ENCODE results near the gene NUMBL.

The NUMBL gene

GRCh38 chr19:40632311-40633036 is 58.0 kb downstream of the NUMBL start:
- TF ChIP-seq CTCF (IDR thresholded peaks at IDR 0.05) (no peak), ZFX (IDR thresholded peaks at IDR 0.05; ENCODE audit: borderline replicate concordance) (no peak)
- no peak overlapping the region for H3K27ac ChIP-seq

- TF ChIP-seq ZFX (IDR thresholded peaks at IDR 0.05; ENCODE audit: borderline replicate concordance) (no peak), CTCF (IDR thresholded peaks at IDR 0.05) (no peak)
- no peak overlapping the region for H3K27ac ChIP-seq
These were observed 59.8 kb downstream of the NUMBL start for GRCh38 chr19:40630571-40631160.

DNA sequence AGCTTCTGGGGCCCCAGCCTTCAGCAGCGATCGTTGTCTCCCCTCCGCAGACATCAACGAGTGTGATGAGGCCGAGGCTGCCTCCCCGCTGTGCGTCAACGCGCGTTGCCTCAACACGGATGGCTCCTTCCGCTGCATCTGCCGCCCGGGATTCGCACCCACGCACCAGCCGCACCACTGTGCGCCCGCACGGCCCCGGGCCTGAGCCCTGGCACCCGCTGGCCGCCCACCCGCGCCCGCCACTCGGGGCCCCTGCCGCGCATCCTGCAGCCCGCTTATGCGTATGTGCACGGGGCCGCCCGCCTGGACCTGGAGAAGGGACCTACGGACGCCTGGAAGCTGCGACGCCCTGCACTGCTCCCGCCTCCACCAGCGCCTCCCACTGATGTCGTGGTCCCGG is 61.1 kb downstream of the NUMBL start:
- TF ChIP-seq ZFX (IDR thresholded peaks at IDR 0.05; ENCODE audit: borderline replicate concordance) = no peak
- no peak for TF ChIP-seq CTCF (IDR thresholded peaks at IDR 0.05)

DNA sequence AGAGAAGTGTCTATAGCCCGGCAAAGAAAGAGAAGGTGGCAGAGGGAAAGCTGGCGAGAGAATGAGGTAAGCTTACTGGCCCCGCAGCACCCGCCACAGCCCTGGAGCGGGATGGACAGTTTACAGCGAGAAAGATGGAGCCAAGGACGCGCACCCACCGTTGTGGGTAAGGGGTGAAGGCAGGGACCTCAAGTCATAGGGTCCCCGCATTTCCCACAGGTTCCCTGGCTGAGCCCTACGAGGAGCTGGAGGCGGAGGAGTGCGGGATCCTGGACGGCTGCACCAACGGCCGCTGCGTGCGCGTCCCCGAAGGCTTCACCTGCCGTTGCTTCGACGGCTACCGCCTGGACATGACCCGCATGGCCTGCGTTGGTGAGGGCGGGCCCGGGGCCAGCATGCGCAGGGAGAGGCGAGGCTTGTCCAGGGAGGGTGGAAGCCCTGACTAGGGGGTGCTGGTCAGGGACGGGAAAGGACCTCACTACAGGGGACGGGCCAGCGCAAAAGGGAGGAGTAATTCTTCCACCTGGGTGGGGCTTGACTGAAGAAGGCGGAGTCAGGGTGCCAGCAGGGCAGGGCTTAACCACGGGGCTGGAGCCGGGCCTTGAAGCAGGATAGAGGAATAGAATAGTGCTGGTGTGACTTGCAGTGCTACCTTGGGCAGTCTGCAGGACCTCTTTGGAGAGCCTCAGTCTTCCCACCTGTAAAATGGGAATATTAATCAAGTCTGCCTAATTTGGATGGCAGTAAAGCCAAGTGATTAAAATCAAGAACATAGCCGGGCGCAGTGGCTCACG is 62.8 kb downstream of the NUMBL start:
- no peak overlapping the region for H3K27ac ChIP-seq
- TF ChIP-seq CTCF (IDR thresholded peaks at IDR 0.05) = no peak
- no peak for TF ChIP-seq ZFX (IDR thresholded peaks at IDR 0.05; ENCODE audit: borderline replicate concordance)

More for the DNA sequence above, 61.1 kb downstream of the NUMBL start:
- H3K27ac ChIP-seq = no peak overlapping the region

- H3K27ac ChIP-seq = no peak overlapping the region
- no peak for TF ChIP-seq CTCF (IDR thresholded peaks at IDR 0.05)
- no peak for TF ChIP-seq ZFX (IDR thresholded peaks at IDR 0.05; ENCODE audit: borderline replicate concordance)
These were observed 63.5 kb downstream of the NUMBL start for GRCh38 chr19:40626918-40627317.

GRCh38 chr19:40625406-40626120 is 64.9 kb downstream of the NUMBL start:
- H3K27ac ChIP-seq = no peak overlapping the region
- no peak for TF ChIP-seq CTCF (IDR thresholded peaks at IDR 0.05)
- TF ChIP-seq ZFX (IDR thresholded peaks at IDR 0.05; ENCODE audit: borderline replicate concordance) = no peak

GRCh38 chr19:40624369-40625153 is 65.9 kb downstream of the NUMBL start:
- peak overlapping the region; percentile 51 for H3K27ac ChIP-seq
